ENCODE measurements around the gene TASP1. TPM values are rescaled to one million over a fixed set of nuclear protein-coding genes. Genes with fewer than 3 reads are reported as not detected.

TASP1 gene
- total and polyA plus RNA-seq, 10 of the 15 experiments (the other 5 are each of a cell fraction or from before 2014, with no cell fraction given) = 7.4 to 17.8 (median 10.5) TPM

GRCh38 chr20:13571662-13572061 is 67.1 kb downstream of the TASP1 start:
- no peak overlapping the region for H3K4me3 ChIP-seq
- ATAC-seq (no peak), FAIRE-seq (no peak), DNase-seq (ENCODE audit: low read depth, low spot score) (no peak)
- in situ Hi-C loops (cut with MboI) = loop anchor here (25.0 kb wide), 1 partner anchor 634 kb away; no protein-coding TSS in a partner anchor
- no peaks in the 10 kb centered on the region for H3K79me2 ChIP-seq (ENCODE audit: control insufficient read depth, insufficient read depth, low read length)
- no peak overlapping the region for H2AFZ ChIP-seq (ENCODE audit: control insufficient read depth, low read depth, low read length)
- WGBS (ENCODE audit: insufficient coverage, insufficient replicate concordance, low lambda C conversion rate, missing lambda C conversion rate) = 100% methylated on average over 2 of the region's 2 CpGs
- CTCF ChIA-PET = no interaction called here
- RAD21 ChIA-PET (ENCODE audit: unreplicated experiment) = no interaction called here
- no peaks in the 10 kb centered on the region for H3K4me1 ChIP-seq (ENCODE audit: control insufficient read depth, insufficient read depth, low read length)
- H3K36me3 ChIP-seq (ENCODE audit: control insufficient read depth in 2 of 2, insufficient read depth in 2 of 2, low read length in 1 of 2) = no peaks in the 10 kb centered on the region
- TF ChIP-seq KDM1A (IDR thresholded peaks at IDR 0.05; ENCODE audit: borderline replicate concordance) (no peak), EGR1 (IDR thresholded peaks at IDR 0.05; ENCODE audit: borderline replicate concordance in 1 of 2, low read depth in 2 of 2, low read length in 2 of 2) (no peak), NR2F1 (conservative IDR thresholded peaks at IDR 0.05) (no peak), ZBTB11 (CRISPR knock-in tag; IDR thresholded peaks at IDR 0.05) (no peak), RAD51 (IDR thresholded peaks at IDR 0.05) (no peak), MEF2A (IDR thresholded peaks at IDR 0.05; ENCODE audit: insufficient read depth, low read depth, low read length) (no peak), MLLT1 (IDR thresholded peaks at IDR 0.05) (no peak), HCFC1 (IDR thresholded peaks at IDR 0.05; ENCODE audit: low read length) (no peak), USF1 (IDR thresholded peaks at IDR 0.05; ENCODE audit: borderline replicate concordance, extremely low read length, insufficient read depth, low read depth, low read length) (no peak), MTA2 (IDR thresholded peaks at IDR 0.05; ENCODE audit: low read depth) (no peak), SUZ12 (IDR thresholded peaks at IDR 0.05; ENCODE audit: unreplicated experiment) (no peak), NFXL1 (IDR thresholded peaks at IDR 0.05; ENCODE audit: borderline replicate concordance) (no peak), TAF1 (IDR thresholded peaks at IDR 0.05; ENCODE audit: borderline replicate concordance, low read depth, low read length) (no peak), CREM (IDR thresholded peaks at IDR 0.05; ENCODE audit: low read depth) (no peak), IRF5 (IDR thresholded peaks at IDR 0.05; ENCODE audit: borderline replicate concordance) (no peak), RCOR1 (conservative IDR thresholded peaks at IDR 0.05; ENCODE audit: low read depth, low read length) (no peak), HDGF (IDR thresholded peaks at IDR 0.05) (no peak)
- intact Hi-C loops (cut with micrococcal nuclease; ENCODE audit: unreplicated experiment) = no loop called here
- H4K20me1 ChIP-seq (ENCODE audit: control insufficient read depth, insufficient read depth) = no peaks in the 10 kb centered on the region
- no peaks in the 10 kb centered on the region for H3K9me3 ChIP-seq (replicated peaks; ENCODE audit: control insufficient read depth, insufficient read depth, low read length)
- POLR2A ChIA-PET = no interaction called here
- BruUV-seq (replicated peaks) = no TSS peak
- H3K27me3 ChIP-seq (replicated peaks in 1 of 2; ENCODE audit: control insufficient read depth in 2 of 2, insufficient read depth in 2 of 2, low read length in 1 of 2) = no peaks in the 10 kb centered on the region
- SMC1A ChIA-PET (ENCODE audit: uncharacterized antibody, unreplicated experiment) = no interaction called here
- H3K27ac ChIP-seq (ENCODE audit: control insufficient read depth, insufficient read depth) = no peak overlapping the region
- H3K4me2 ChIP-seq (ENCODE audit: control insufficient read depth, insufficient read depth) = no peak overlapping the region
- H3K9ac ChIP-seq (ENCODE audit: control insufficient read depth, insufficient read depth, low read length) = no peak overlapping the region

Measured in GM12878 (cell line).